Astrocyte (in vitro differentiated cells and primary cell): ENCODE data around the gene LACC1. TPM values are rescaled to one million over a fixed set of nuclear protein-coding genes. Genes with fewer than 3 reads are reported as not detected.

Experiments used
- DNase-seq: peaks from one replicate; pipeline ENCODE4 v3.0.0-alpha.2; 2010; ENCODE audit warnings: low read depth
- FAIRE-seq: peaks from 2 replicates; lab custom pipeline; 2011; peaks lifted over from hg19 to GRCh38; lab: Jason Lieb, UNC
- H2AFZ ChIP-seq: 2 replicates; pipeline ENCODE4 v1.6.0; 2012; ENCODE audit warnings: low read depth, low read length, inconsistent platforms
- H3K27ac ChIP-seq: 2 replicates; pipeline ENCODE4 v1.5.1; 2011; ENCODE audit warnings: low read depth, low read length, inconsistent platforms
- H3K27me3 ChIP-seq: 2 replicates; pipeline ENCODE4 v1.6.0; 2011; ENCODE audit warnings: low read length, inconsistent platforms; ENCODE audit not compliant: insufficient read depth
- H3K36me3 ChIP-seq: 2 replicates; pipeline ENCODE4 v1.5.1; 2011; ENCODE audit warnings: low read length, inconsistent platforms; ENCODE audit not compliant: insufficient read depth
- H3K4me1 ChIP-seq: 2 replicates; pipeline ENCODE4 v1.5.1; 2011; ENCODE audit warnings: low read length, inconsistent platforms; ENCODE audit not compliant: insufficient read depth
- H3K4me2 ChIP-seq: 2 replicates; pipeline ENCODE4 v1.6.0; 2012; ENCODE audit warnings: low read length, inconsistent platforms
- H3K4me3 ChIP-seq: 2 replicates; pipeline ENCODE4 v1.5.1; 2011; ENCODE audit warnings: low read depth, mild to moderate bottlenecking, low read length, inconsistent platforms; ENCODE audit not compliant: insufficient read depth
- H3K79me2 ChIP-seq: 2 replicates; pipeline ENCODE4 v1.6.0; 2012; ENCODE audit warnings: mild to moderate bottlenecking, low read length, inconsistent platforms; ENCODE audit not compliant: insufficient read depth
- H3K9ac ChIP-seq: 2 replicates; pipeline ENCODE4 v1.6.0; 2012; ENCODE audit warnings: mild to moderate bottlenecking, low read length, inconsistent platforms
- H3K9me3 ChIP-seq: 2 replicates; pipeline ENCODE4 v1.5.1; 2012; ENCODE audit warnings: low read depth, mild to moderate bottlenecking, low read length, inconsistent platforms; ENCODE audit not compliant: insufficient read depth
- H4K20me1 ChIP-seq: 2 replicates; pipeline ENCODE4 v1.6.0; 2012; ENCODE audit warnings: low read length, inconsistent platforms; ENCODE audit not compliant: insufficient read depth
- H3K27ac Mint-ChIP-seq: one replicate; pipeline ENCODE4 v1.8.0; 2021; ENCODE audit warnings: mild to moderate bottlenecking, mixed read lengths; ENCODE audit not compliant: unreplicated experiment
- H3K27me3 Mint-ChIP-seq: one replicate; pipeline ENCODE4 v1.8.0; 2021; ENCODE audit warnings: low read depth, mixed read lengths; ENCODE audit not compliant: unreplicated experiment
- H3K36me3 Mint-ChIP-seq: one replicate; pipeline ENCODE4 v1.8.0; 2021; ENCODE audit warnings: low read depth, mixed read lengths; ENCODE audit not compliant: unreplicated experiment
- H3K4me1 Mint-ChIP-seq: one replicate; pipeline ENCODE4 v1.8.0; 2021; ENCODE audit warnings: low read depth, mixed read lengths; ENCODE audit not compliant: unreplicated experiment
- H3K4me3 Mint-ChIP-seq: one replicate; pipeline ENCODE4 v1.8.0; 2021; ENCODE audit warnings: mild to moderate bottlenecking, moderate library complexity, mixed read lengths; ENCODE audit not compliant: unreplicated experiment
- H3K9me3 Mint-ChIP-seq: one replicate; pipeline ENCODE4 v1.8.0; 2021; ENCODE audit warnings: mild to moderate bottlenecking, mixed read lengths; ENCODE audit not compliant: unreplicated experiment
- CTCF ChIP-seq: IDR thresholded peaks from 2 replicates; pipeline ENCODE4 v1.5.1; 2011; ENCODE audit warnings: low read depth, mild to moderate bottlenecking, inconsistent platforms, low read length, moderate library complexity; ENCODE audit not compliant: insufficient read depth
- EZH2 ChIP-seq: IDR thresholded peaks from 2 replicates; pipeline ENCODE4 v1.6.1; 2012; ENCODE audit warnings: mild to moderate bottlenecking, low read length, inconsistent platforms; ENCODE audit not compliant: insufficient read depth
- total RNA-seq: library from RNA; stranded (reverse); gene quantifications from 2 replicates; pipeline ENCODE4 v1.2.1, GENCODE V29; 2021

Gene LACC1
- total RNA-seq, 1 donor from 2014 or later = 9.2 TPM

GRCh38 chr13:43942286-43942685, 62.6 kb downstream of the LACC1 start:
- no peaks in the 10 kb centered on the region for H3K9me3 Mint-ChIP-seq
- no peaks in the 10 kb centered on the region for H3K27me3 Mint-ChIP-seq
- H3K4me3 Mint-ChIP-seq = no peak overlapping the region
- Histone ChIP-seq H3K27me3 (no peaks in the 10 kb centered on the region), H3K36me3 (no peaks in the 10 kb centered on the region), H3K79me2 (no peaks in the 10 kb centered on the region), H3K9me3 (no peaks in the 10 kb centered on the region), H3K4me2 (no peak overlapping the region), H3K9ac (no peak overlapping the region), H3K27ac (no peak overlapping the region), H4K20me1 (no peaks in the 10 kb centered on the region), H3K4me1 (no peaks in the 10 kb centered on the region), H2AFZ (no peak overlapping the region), H3K4me3 (no peak overlapping the region)
- H3K36me3 Mint-ChIP-seq = no peaks in the 10 kb centered on the region
- DNase-seq (peak; percentile 37), FAIRE-seq (no peak)
- no peak overlapping the region for H3K27ac Mint-ChIP-seq
- peaks cover 5% of the 10 kb centered on the region for H3K4me1 Mint-ChIP-seq
- no peak for TF ChIP-seq EZH2
- no peak for TF ChIP-seq CTCF

Other genes starting within 250 kb of the LACC1 start
- 2.3 and 2.4 TPM in 2 replicates for gene ENOX1, start 92.9 kb upstream of the LACC1 start, total RNA-seq
- 5.1 and 6.7 TPM in 2 replicates for gene CCDC122, start 164 bp upstream of the LACC1 start, total RNA-seq